GM04504 (cell line): ENCODE results near the gene DIPK1C.
"Not testable (repeated sequence)": the region's sequence is repeated elsewhere in the genome, so short reads cannot be mapped to it uniquely, and the experiment has no call there.

Source experiments
- DNase-seq: peaks from one replicate; pipeline ENCODE4 v3.0.0-alpha.2; 2012; ENCODE audit warnings: low read depth

The DIPK1C gene

GRCh38 chr18:74457043-74457724 is at the start of gene DIPK1C:
Gene DIPK1C (minus strand): TSS chr18:74457308. CDS start chr18:74457259, 49 bp downstream.
- DNase-seq = no peak

GRCh38 chr18:74506448-74507084 is 49.5 kb upstream of the DIPK1C start:
- DNase-seq = no peak

GRCh38 chr18:74505776-74506175 is 48.7 kb upstream of the DIPK1C start:
- DNase-seq = no peak

- no peak for DNase-seq
Measured at GRCh38 chr18:74503137-74503536, 46.0 kb upstream of the DIPK1C start.

- DNase-seq = no peak
Measured at GRCh38 chr18:74501386-74501785, 44.3 kb upstream of the DIPK1C start.

- not testable (repeated sequence) for DNase-seq
Measured at GRCh38 chr18:74500774-74501173, 43.7 kb upstream of the DIPK1C start.

- DNase-seq = no peak
Measured at GRCh38 chr18:74500372-74500771, 43.3 kb upstream of the DIPK1C start.

- DNase-seq = no peak
Measured at GRCh38 chr18:74499633-74500032, 42.5 kb upstream of the DIPK1C start.

- DNase-seq = no peak
Measured at GRCh38 chr18:74498712-74499627, 41.9 kb upstream of the DIPK1C start.

- DNase-seq = no peak
Measured at GRCh38 chr18:74497778-74498177, 40.7 kb upstream of the DIPK1C start.

GRCh38 chr18:74497324-74497676 is 40.2 kb upstream of the DIPK1C start:
- DNase-seq = no peak

GRCh38 chr18:74496508-74497323 is 39.6 kb upstream of the DIPK1C start:
- no peak for DNase-seq

- DNase-seq = peak; percentile 95
Measured at GRCh38 chr18:74495581-74496507, 38.7 kb upstream of the DIPK1C start, which contains the start of gene CNDP2. Gene CNDP2 (plus strand): TSS chr18:74496363. CDS start chr18:74499974, 3,611 bp downstream.

- DNase-seq = no peak
Measured at GRCh38 chr18:74494514-74494913, 37.4 kb upstream of the DIPK1C start.

- no peak for DNase-seq
Measured at GRCh38 chr18:74493689-74494088, 36.6 kb upstream of the DIPK1C start.

GRCh38 chr18:74492259-74492658 is 35.2 kb upstream of the DIPK1C start:
- DNase-seq = no peak

- no peak for DNase-seq
Measured at GRCh38 chr18:74489676-74490075, 32.6 kb upstream of the DIPK1C start.

GRCh38 chr18:74488864-74489263 is 31.8 kb upstream of the DIPK1C start:
- no peak for DNase-seq

- no peak for DNase-seq
Measured at GRCh38 chr18:74488354-74488753, 31.2 kb upstream of the DIPK1C start.

- DNase-seq = no peak
Measured at GRCh38 chr18:74486119-74486849, 29.2 kb upstream of the DIPK1C start.
